Measurements from ENCODE around the gene DNM1.
"Not testable (repeated sequence)": the region's sequence is repeated elsewhere in the genome, so short reads cannot be mapped to it uniquely, and the experiment has no call there.

Gene DNM1

GRCh38 chr9:128216781-128217553 lies 13.8 kb downstream of the DNM1 start:
- DNase-seq, result no peak
- TF ChIP-seq POLR2A (IDR thresholded peaks at IDR 0.05; ENCODE audit: low read length) (no peak), GATA1 (IDR thresholded peaks at IDR 0.05; ENCODE audit: low read depth, low read length) (no peak)

- no peak for DNase-seq
- TF ChIP-seq GATA1 (IDR thresholded peaks at IDR 0.05; ENCODE audit: low read depth, low read length) (no peak), POLR2A (IDR thresholded peaks at IDR 0.05; ENCODE audit: low read length) (no peak)
Observed at GRCh38 chr9:128218172-128218517, 15.0 kb downstream of the DNM1 start.

GRCh38 chr9:128218518-128219389 lies 15.6 kb downstream of the DNM1 start:
- TF ChIP-seq POLR2A (IDR thresholded peaks at IDR 0.05; ENCODE audit: low read length) (no peak), GATA1 (IDR thresholded peaks at IDR 0.05; ENCODE audit: low read depth, low read length) (no peak)
- peak; percentile 91 to 93 for DNase-seq

- DNase-seq, result no peak
- TF ChIP-seq GATA1 (IDR thresholded peaks at IDR 0.05; ENCODE audit: low read depth, low read length), result no peak
- TF ChIP-seq POLR2A (IDR thresholded peaks at IDR 0.05; ENCODE audit: low read length), result no peak
Observed at GRCh38 chr9:128219831-128220230, 16.7 kb downstream of the DNM1 start.

GRCh38 chr9:128222026-128222425 lies 18.8 kb downstream of the DNM1 start:
- TF ChIP-seq POLR2A (IDR thresholded peaks at IDR 0.05; ENCODE audit: low read length) (no peak), GATA1 (IDR thresholded peaks at IDR 0.05; ENCODE audit: low read depth, low read length) (no peak)
- DNase-seq, result no peak

- no peak for DNase-seq
- TF ChIP-seq POLR2A (IDR thresholded peaks at IDR 0.05; ENCODE audit: low read length), result no peak
Observed at GRCh38 chr9:128222880-128223670, 19.9 kb downstream of the DNM1 start.

- DNase-seq, result no peak
- TF ChIP-seq POLR2A (IDR thresholded peaks at IDR 0.05; ENCODE audit: low read length), result no peak
- no peak for TF ChIP-seq GATA1 (IDR thresholded peaks at IDR 0.05; ENCODE audit: low read depth, low read length)
Observed at GRCh38 chr9:128224877-128225276, 21.7 kb downstream of the DNM1 start.

- no peak for DNase-seq
- TF ChIP-seq POLR2A (IDR thresholded peaks at IDR 0.05; ENCODE audit: low read length), result no peak
- no peak for TF ChIP-seq GATA1 (IDR thresholded peaks at IDR 0.05; ENCODE audit: low read depth, low read length)
Observed at GRCh38 chr9:128225770-128226411, 22.7 kb downstream of the DNM1 start.

GRCh38 chr9:128226412-128226801 lies 23.2 kb downstream of the DNM1 start:
- no peak for TF ChIP-seq POLR2A (IDR thresholded peaks at IDR 0.05; ENCODE audit: low read length)
- TF ChIP-seq GATA1 (IDR thresholded peaks at IDR 0.05; ENCODE audit: low read depth, low read length), result no peak
- no peak for DNase-seq

GRCh38 chr9:128230897-128231296 lies 27.7 kb downstream of the DNM1 start:
- DNase-seq, result not testable (repeated sequence)

GRCh38 chr9:128231638-128232527 lies 28.7 kb downstream of the DNM1 start:
- TF ChIP-seq POLR2A (IDR thresholded peaks at IDR 0.05; ENCODE audit: low read length) (no peak), GATA1 (IDR thresholded peaks at IDR 0.05; ENCODE audit: low read depth, low read length) (no peak)
- no peak for DNase-seq

GRCh38 chr9:128232528-128233428 lies 29.6 kb downstream of the DNM1 start:
- no peak for TF ChIP-seq GATA1 (IDR thresholded peaks at IDR 0.05; ENCODE audit: low read depth, low read length)
- TF ChIP-seq POLR2A (IDR thresholded peaks at IDR 0.05; ENCODE audit: low read length), result no peak
- DNase-seq, result no peak

All from erythroblast (primary cell).